WTC11 (cell line): ENCODE results near the gene HES2. TPM values are rescaled to one million over a fixed set of nuclear protein-coding genes. Genes with fewer than 3 reads are reported as not detected.
"Not testable (repeated sequence)": the region's sequence is repeated elsewhere in the genome, so short reads cannot be mapped to it uniquely, and the experiment has no call there.

Source experiments
- ATAC-seq: fragments of 200-7000 bp; cut with Tn5 transposase; 2 replicates; pipeline ENCODE4 v1.10.0; 2021; ENCODE audit warnings: mild to moderate bottlenecking, moderate library complexity
- CTCF ChIA-PET: fragments of 300-600 bp; sonication (Branson Sonifier 250); formaldehyde crosslinking; loops from one replicate; lab custom pipeline; 2021; ENCODE audit warnings: antibody characterized with exemption; lab: Charles Lee
- POLR2A ChIA-PET: fragments of 350-600 bp; sonication (Branson Sonifier 250); formaldehyde crosslinking; loops from one replicate; lab custom pipeline; 2021; ENCODE audit warnings: antibody characterized with exemption; lab: Charles Lee
- DNase-seq: peaks from one replicate; pipeline ENCODE4 v3.0.0; 2021; ENCODE audit warnings: low spot score
- H3K27ac Mint-ChIP-seq: 2 replicates; pipeline ENCODE4 v1.8.0; 2021; ENCODE audit warnings: mixed read lengths
- H3K27me3 Mint-ChIP-seq: 2 replicates; pipeline ENCODE4 v1.8.0; 2021; ENCODE audit warnings: low read depth, mild to moderate bottlenecking, moderate library complexity, mixed read lengths
- H3K36me3 Mint-ChIP-seq: 2 replicates; pipeline ENCODE4 v1.8.0; 2021; ENCODE audit warnings: mixed read lengths
- H3K4me1 Mint-ChIP-seq: 2 replicates; pipeline ENCODE4 v1.8.0; 2022; ENCODE audit warnings: mixed read lengths
- H3K4me3 Mint-ChIP-seq: 2 replicates; pipeline ENCODE4 v1.8.0; 2021; ENCODE audit warnings: mild to moderate bottlenecking, moderate library complexity, mixed read lengths
- H3K9me3 Mint-ChIP-seq: 2 replicates; pipeline ENCODE4 v1.8.0; 2021; ENCODE audit warnings: mixed read lengths
- AR ChIP-seq: fragments of 250-450 bp; sonication (Bioruptor Pico); IDR thresholded peaks from 2 replicates; pipeline ENCODE4 v1.9.0; 2021; ENCODE audit warnings: mild to moderate bottlenecking
- ATF1 ChIP-seq: sonication (generic); formaldehyde crosslinking; IDR thresholded peaks from 2 replicates; pipeline ENCODE4 v1.8.1; 2023; ENCODE audit warnings: mild to moderate bottlenecking, moderate library complexity, missing genetic modification reagents
- CREB1 ChIP-seq: sonication (generic); formaldehyde crosslinking; IDR thresholded peaks from 2 replicates; pipeline ENCODE4 v1.8.0; 2023; ENCODE audit warnings: mild to moderate bottlenecking, missing genetic modification reagents
- CTCF ChIP-seq: fragments of 200-600 bp; IDR thresholded peaks from 2 replicates; pipeline ENCODE4 v1.8.0; 2022; ENCODE audit warnings: antibody characterized with exemption
- EMX1 ChIP-seq: fragments of 250-450 bp; sonication (Bioruptor Pico); IDR thresholded peaks from 2 replicates; pipeline ENCODE4 v1.8.0; 2021; ENCODE audit warnings: mild to moderate bottlenecking
- ERG ChIP-seq: fragments of 250-450 bp; sonication (Bioruptor Pico); IDR thresholded peaks from 2 replicates; pipeline ENCODE4 v1.8.0; 2021; ENCODE audit warnings: mild to moderate bottlenecking
- ETV6 ChIP-seq: sonication (generic); formaldehyde crosslinking; IDR thresholded peaks from 2 replicates; pipeline ENCODE4 v1.8.1; 2022; ENCODE audit warnings: mild to moderate bottlenecking, missing genetic modification reagents
- FOXJ3 ChIP-seq: sonication (generic); formaldehyde crosslinking; IDR thresholded peaks from 2 replicates; pipeline ENCODE4 v1.9.0; 2021; ENCODE audit warnings: missing genetic modification reagents, mild to moderate bottlenecking, borderline replicate concordance
- FOXP4 ChIP-seq: sonication (generic); formaldehyde crosslinking; IDR thresholded peaks from 2 replicates; pipeline ENCODE4 v1.8.0; 2022; ENCODE audit warnings: mild to moderate bottlenecking, missing genetic modification reagents
- HMGA2 ChIP-seq: fragments of 250-450 bp; sonication (Bioruptor Pico); IDR thresholded peaks from 2 replicates; pipeline ENCODE4 v1.4.0; 2021; ENCODE audit warnings: mild to moderate bottlenecking, moderate library complexity
- IRF1 ChIP-seq: sonication (generic); formaldehyde crosslinking; IDR thresholded peaks from 2 replicates; pipeline ENCODE4 v1.8.0; 2023; ENCODE audit warnings: missing genetic modification reagents
- MYBL2 ChIP-seq: sonication (generic); formaldehyde crosslinking; IDR thresholded peaks from 2 replicates; pipeline ENCODE4 v1.8.1; 2023; ENCODE audit warnings: mild to moderate bottlenecking, moderate library complexity, missing genetic modification reagents
- PREB ChIP-seq: sonication (generic); formaldehyde crosslinking; IDR thresholded peaks from 2 replicates; pipeline ENCODE4 v1.8.1; 2022; ENCODE audit warnings: mild to moderate bottlenecking, missing genetic modification reagents, moderate library complexity, borderline replicate concordance
- SOX15 ChIP-seq: fragments of 250-450 bp; sonication (Bioruptor Pico); IDR thresholded peaks from 2 replicates; pipeline ENCODE4 v1.9.0; 2021; ENCODE audit warnings: mild to moderate bottlenecking
- TP53 ChIP-seq: sonication (generic); formaldehyde crosslinking; IDR thresholded peaks from 2 replicates; pipeline ENCODE4 v1.8.1; 2023; ENCODE audit warnings: mild to moderate bottlenecking, missing genetic modification reagents
- ZNF232 ChIP-seq: sonication (generic); formaldehyde crosslinking; IDR thresholded peaks from 2 replicates; pipeline ENCODE4 v1.8.0; 2022; ENCODE audit warnings: mild to moderate bottlenecking, missing genetic modification reagents
- ZNF425 ChIP-seq: fragments of 250-450 bp; sonication (Bioruptor Pico); conservative IDR thresholded peaks from 2 replicates; pipeline ENCODE4 v1.9.0; 2021; ENCODE audit warnings: mild to moderate bottlenecking
- total RNA-seq: library from RNA; stranded (reverse); gene quantifications from 3 replicates; pipeline ENCODE4 v1.2.3, GENCODE V29; 2021
- TF ChIP-seq, protein P1 (sequence below): sonication (generic); formaldehyde crosslinking; IDR thresholded peaks from 2 replicates; pipeline ENCODE4 v1.8.1; 2023; ENCODE audit warnings: mild to moderate bottlenecking, missing genetic modification reagents, moderate library complexity

HES2 gene
- total RNA-seq, 1 experiment from 2014 or later: 2.7 TPM

DNA sequence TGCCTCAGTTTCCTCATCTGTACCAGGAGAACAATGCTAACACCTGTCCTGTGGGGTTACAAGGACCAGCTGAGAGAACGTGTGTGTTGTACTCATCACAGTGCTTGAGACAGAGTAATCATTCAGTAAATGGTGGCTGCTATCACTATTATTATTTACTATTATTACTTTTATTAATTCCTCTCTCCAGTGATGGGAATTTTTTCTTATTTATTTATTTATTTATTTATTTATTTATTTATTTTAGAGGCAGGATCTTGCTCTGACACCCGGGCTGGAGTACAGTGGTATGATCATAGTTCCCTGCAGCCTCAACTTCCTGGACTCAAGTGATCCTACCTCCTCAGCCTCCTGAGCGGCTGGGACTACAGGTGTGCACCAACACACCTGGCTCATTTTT, 16.6 kb upstream of the HES2 start:
- not testable (repeated sequence) for DNase-seq, ATAC-seq, H3K27ac Mint-ChIP-seq, H3K36me3 Mint-ChIP-seq, H3K4me3 Mint-ChIP-seq
- H3K4me1 Mint-ChIP-seq: peaks cover 18% of the 10 kb centered on the region
- CTCF ChIA-PET: interaction anchor here (3.1 to 6.3 kb wide), 3 partner anchors 16 to 189 kb away, joined by 29 to 281 read pairs (median 118); partner anchors contain the start of gene HES2
- peak; percentile 88 for TF ChIP-seq HMGA2
- TF ChIP-seq, all 79 proteins: peak for 1; not testable (repeated sequence) for 78
- H3K27me3 Mint-ChIP-seq: peaks cover 22% of the 10 kb centered on the region
- H3K9me3 Mint-ChIP-seq, POLR2A ChIA-PET: not testable (repeated sequence)

DNA sequence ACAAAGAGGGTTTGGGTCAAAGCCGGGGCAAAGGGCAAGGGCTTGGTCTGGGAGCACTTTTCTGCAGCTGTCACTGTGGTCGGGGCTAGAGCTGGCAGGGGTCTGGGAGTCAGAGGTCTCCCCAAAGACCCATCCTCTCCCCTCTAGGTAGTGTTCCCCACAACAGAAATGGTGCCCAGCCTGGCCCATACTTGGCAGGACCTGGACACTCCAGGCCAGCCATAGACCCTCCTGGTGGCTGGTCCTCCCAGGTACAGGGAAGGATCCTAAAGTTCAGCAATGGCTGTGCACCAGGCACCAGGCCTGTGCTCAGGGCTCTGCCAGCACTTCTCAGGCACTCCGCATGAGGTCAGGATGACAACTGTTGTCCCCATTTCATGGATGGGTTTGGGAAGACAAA, 15.8 kb upstream of the HES2 start:
- CTCF ChIA-PET: interaction anchor here (6.4 kb wide), 1 partner anchor 14 kb away, joined by 45 read pairs; the partner anchor contains the start of gene HES2
- peaks cover 18% of the 10 kb centered on the region for H3K27me3 Mint-ChIP-seq
- H3K4me1 Mint-ChIP-seq: peaks cover 14% of the 10 kb centered on the region
- H3K4me3 Mint-ChIP-seq: no peak overlapping the region
- no peak overlapping the region for H3K27ac Mint-ChIP-seq
- POLR2A ChIA-PET: no interaction called here
- TF ChIP-seq CREB1 (CRISPR knock-in tag): no peak
- no peak for TF ChIP-seq ETV6 (CRISPR knock-in tag)
- no peak for TF ChIP-seq PREB (CRISPR knock-in tag)
- TF ChIP-seq ERG (CRISPR knock-in tag): no peak
- no peak for TF ChIP-seq ATF1 (CRISPR knock-in tag)
- no peak for TF ChIP-seq AR
- no peak for TF ChIP-seq EMX1 (CRISPR knock-in tag)
- TF ChIP-seq, protein P1, sequence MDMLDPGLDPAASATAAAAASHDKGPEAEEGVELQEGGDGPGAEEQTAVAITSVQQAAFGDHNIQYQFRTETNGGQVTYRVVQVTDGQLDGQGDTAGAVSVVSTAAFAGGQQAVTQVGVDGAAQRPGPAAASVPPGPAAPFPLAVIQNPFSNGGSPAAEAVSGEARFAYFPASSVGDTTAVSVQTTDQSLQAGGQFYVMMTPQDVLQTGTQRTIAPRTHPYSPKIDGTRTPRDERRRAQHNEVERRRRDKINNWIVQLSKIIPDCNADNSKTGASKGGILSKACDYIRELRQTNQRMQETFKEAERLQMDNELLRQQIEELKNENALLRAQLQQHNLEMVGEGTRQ (CRISPR knock-in tag): no peak
- no peak for TF ChIP-seq ZNF232 (CRISPR knock-in tag)
- no peak for TF ChIP-seq SOX15 (CRISPR knock-in tag)
- TF ChIP-seq TP53 (CRISPR knock-in tag): no peak
- TF ChIP-seq FOXJ3: no peak
- no peak for TF ChIP-seq ZNF425 (CRISPR knock-in tag)
- no peak for TF ChIP-seq MYBL2 (CRISPR knock-in tag)
- TF ChIP-seq CTCF: no peak
- TF ChIP-seq IRF1 (CRISPR knock-in tag): no peak
- TF ChIP-seq FOXP4 (CRISPR knock-in tag): no peak
- H3K36me3 Mint-ChIP-seq: no peaks in the 10 kb centered on the region
- H3K9me3 Mint-ChIP-seq: no peaks in the 10 kb centered on the region
- ATAC-seq (no peak), DNase-seq (no peak)
